KMS-11 (cell line): ENCODE measurements around the gene PIP4K2A.
"Not testable (repeated sequence)": the region's sequence is repeated elsewhere in the genome, so short reads cannot be mapped to it uniquely, and the experiment has no call there.

Source experiments
- H2AFZ ChIP-seq: fragments of 200-600 bp; sonication (generic); 2 replicates; pipeline ENCODE4 v1.6.1; 2016; ENCODE audit warnings: antibody characterized with exemption, mixed run types, low read depth
- H3K27ac ChIP-seq: fragments of 200-600 bp; sonication (generic); 2 replicates; pipeline ENCODE4 v1.6.1; 2016; ENCODE audit warnings: mild to moderate bottlenecking, mixed run types
- H3K27me3 ChIP-seq: fragments of 200-600 bp; sonication (generic); 2 replicates; pipeline ENCODE4 v1.6.1; 2017; ENCODE audit warnings: mild to moderate bottlenecking, low read depth, mixed run types, moderate library complexity; ENCODE audit not compliant: insufficient read depth
- H3K36me3 ChIP-seq: fragments of 200-600 bp; sonication (generic); 2 replicates; pipeline ENCODE4 v1.6.1; 2017; ENCODE audit warnings: mild to moderate bottlenecking, mixed run types; ENCODE audit not compliant: insufficient read depth
- H3K4me1 ChIP-seq: fragments of 200-600 bp; sonication (generic); 2 replicates; pipeline ENCODE4 v1.6.1; 2016; ENCODE audit warnings: mild to moderate bottlenecking, low read depth, mixed run types; ENCODE audit not compliant: poor library complexity, severe bottlenecking
- H3K4me2 ChIP-seq: fragments of 200-600 bp; sonication (generic); 2 replicates; pipeline ENCODE4 v1.7.0; 2016; ENCODE audit warnings: mild to moderate bottlenecking, mixed run types
- H3K4me3 ChIP-seq: fragments of 200-600 bp; sonication (generic); IDR thresholded peaks from 2 replicates; pipeline ENCODE4 v1.6.1; 2017; ENCODE audit warnings: low read depth, low read length, mixed read lengths; ENCODE audit not compliant: insufficient read depth
- H3K79me2 ChIP-seq: fragments of 200-600 bp; sonication (generic); 2 replicates; pipeline ENCODE4 v1.6.1; 2016; ENCODE audit warnings: low read depth, mixed run types; ENCODE audit not compliant: insufficient read depth
- H3K9ac ChIP-seq: fragments of 200-600 bp; sonication (generic); 2 replicates; pipeline ENCODE4 v1.6.1; 2016; ENCODE audit warnings: mild to moderate bottlenecking, mixed run types
- H4K20me1 ChIP-seq: fragments of 200-600 bp; sonication (generic); 2 replicates; pipeline ENCODE4 v1.6.1; 2016; ENCODE audit warnings: mild to moderate bottlenecking, mixed run types; ENCODE audit not compliant: insufficient read depth
- TF ChIP-seq, protein P1 (sequence below): fragments of 200-600 bp; sonication (generic); conservative IDR thresholded peaks from 2 replicates; pipeline ENCODE4 v1.6.1; 2017; ENCODE audit warnings: low read depth, mild to moderate bottlenecking, antibody characterized with exemption, low read length, moderate library complexity, mixed read lengths

PIP4K2A gene

DNA sequence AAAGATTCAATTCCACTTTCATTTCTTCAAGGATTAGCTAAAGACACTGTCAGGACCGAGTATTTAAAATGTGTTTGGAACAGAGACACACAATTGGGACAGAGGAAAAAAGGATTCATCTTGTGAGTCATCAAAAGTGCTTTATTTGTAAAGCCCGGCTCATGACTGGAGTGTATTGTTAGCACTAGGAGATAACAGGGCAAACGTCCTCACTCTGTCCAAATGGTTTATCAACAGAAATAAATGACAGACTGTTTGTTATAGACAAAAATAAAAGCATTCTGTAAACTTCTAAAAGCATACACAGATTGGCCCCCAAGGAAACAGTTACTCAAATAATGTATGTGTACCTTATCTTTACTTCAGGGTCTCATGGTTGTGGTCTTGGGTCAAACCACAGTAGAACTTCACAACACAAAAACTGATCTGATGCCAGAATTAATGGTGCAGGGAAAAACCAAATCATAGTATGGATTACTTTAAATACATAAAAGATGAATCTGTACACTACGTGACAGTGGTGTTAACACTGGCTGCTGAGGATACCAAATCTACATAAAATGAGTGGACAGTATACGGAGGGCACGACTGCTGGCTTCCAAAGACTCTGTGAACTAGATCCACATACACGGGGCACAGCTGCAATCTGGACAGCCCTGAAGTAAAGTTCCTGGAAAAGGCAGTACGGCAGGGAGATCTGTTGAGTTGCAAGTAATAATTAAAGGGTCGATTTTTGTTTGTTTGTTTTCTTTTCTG, 179.4 kb downstream of the PIP4K2A start:
- no peaks in the 10 kb centered on the region for H3K27me3 ChIP-seq
- H3K4me3 ChIP-seq = no peak overlapping the region
- H3K4me1 ChIP-seq = no peaks in the 10 kb centered on the region
- no peaks in the 10 kb centered on the region for H3K79me2 ChIP-seq
- H4K20me1 ChIP-seq = no peaks in the 10 kb centered on the region
- H3K9ac ChIP-seq = no peak overlapping the region
- H3K4me2 ChIP-seq = no peak overlapping the region
- H3K36me3 ChIP-seq = no peaks in the 10 kb centered on the region; the same call in 1 of the 2 replicates
- H2AFZ ChIP-seq = no peak overlapping the region
- TF ChIP-seq, protein P1, sequence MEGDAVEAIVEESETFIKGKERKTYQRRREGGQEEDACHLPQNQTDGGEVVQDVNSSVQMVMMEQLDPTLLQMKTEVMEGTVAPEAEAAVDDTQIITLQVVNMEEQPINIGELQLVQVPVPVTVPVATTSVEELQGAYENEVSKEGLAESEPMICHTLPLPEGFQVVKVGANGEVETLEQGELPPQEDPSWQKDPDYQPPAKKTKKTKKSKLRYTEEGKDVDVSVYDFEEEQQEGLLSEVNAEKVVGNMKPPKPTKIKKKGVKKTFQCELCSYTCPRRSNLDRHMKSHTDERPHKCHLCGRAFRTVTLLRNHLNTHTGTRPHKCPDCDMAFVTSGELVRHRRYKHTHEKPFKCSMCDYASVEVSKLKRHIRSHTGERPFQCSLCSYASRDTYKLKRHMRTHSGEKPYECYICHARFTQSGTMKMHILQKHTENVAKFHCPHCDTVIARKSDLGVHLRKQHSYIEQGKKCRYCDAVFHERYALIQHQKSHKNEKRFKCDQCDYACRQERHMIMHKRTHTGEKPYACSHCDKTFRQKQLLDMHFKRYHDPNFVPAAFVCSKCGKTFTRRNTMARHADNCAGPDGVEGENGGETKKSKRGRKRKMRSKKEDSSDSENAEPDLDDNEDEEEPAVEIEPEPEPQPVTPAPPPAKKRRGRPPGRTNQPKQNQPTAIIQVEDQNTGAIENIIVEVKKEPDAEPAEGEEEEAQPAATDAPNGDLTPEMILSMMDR = no peak
- no peak overlapping the region for H3K27ac ChIP-seq

DNA sequence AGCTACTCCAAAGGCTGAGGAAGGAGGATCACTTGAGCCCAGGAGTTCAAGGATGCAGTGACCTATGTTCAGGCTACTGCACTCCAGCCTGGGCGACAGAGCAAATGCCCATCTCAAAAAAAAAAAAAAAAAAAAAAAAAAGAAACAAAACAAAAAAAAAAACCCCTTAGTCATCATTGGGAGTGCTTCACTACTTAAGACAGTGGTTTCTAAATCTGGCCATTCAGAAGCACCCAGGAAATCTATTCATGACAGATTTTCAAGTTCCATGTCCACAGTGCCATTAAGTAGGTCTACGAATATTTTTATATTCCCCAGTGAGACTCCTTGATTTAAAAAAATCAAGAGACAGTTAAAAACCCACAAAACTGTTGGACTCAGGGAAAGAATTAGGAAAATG, 182.9 kb downstream of the PIP4K2A start:
- Histone ChIP-seq H3K4me1 (no peaks in the 10 kb centered on the region), H3K4me3 (no peak overlapping the region), H4K20me1 (no peaks in the 10 kb centered on the region), H3K36me3 (no peaks in the 10 kb centered on the region), H3K27me3 (no peaks in the 10 kb centered on the region), H3K27ac (no peak overlapping the region), H3K9ac (no peak overlapping the region), H2AFZ (no peak overlapping the region), H3K79me2 (no peaks in the 10 kb centered on the region), H3K4me2 (no peak overlapping the region)
- TF ChIP-seq, protein P1 = no peak

DNA sequence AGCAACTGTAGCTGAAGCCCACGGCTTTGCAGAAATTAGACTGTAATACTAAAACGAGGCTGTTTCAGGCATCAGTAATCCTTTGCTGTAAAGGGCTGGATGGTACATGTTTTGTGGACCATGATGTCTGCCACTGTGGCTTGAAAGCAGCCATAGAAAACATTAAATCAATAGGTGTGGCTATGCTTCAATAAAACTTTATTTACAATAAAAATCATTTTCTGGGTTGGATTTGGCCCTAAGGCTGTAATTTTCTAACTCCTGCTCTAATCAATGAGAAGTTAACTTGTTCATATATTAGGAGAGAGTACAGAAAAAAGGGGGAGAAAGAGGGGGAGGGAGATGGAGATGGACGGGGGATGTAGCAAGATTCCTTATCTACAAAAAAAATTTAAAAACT, 183.4 kb downstream of the PIP4K2A start:
- H3K36me3 ChIP-seq = no peaks in the 10 kb centered on the region
- no peaks in the 10 kb centered on the region for H4K20me1 ChIP-seq
- H3K4me3 ChIP-seq = no peak overlapping the region
- H3K9ac ChIP-seq = no peak overlapping the region
- H2AFZ ChIP-seq = no peak overlapping the region
- no peaks in the 10 kb centered on the region for H3K4me1 ChIP-seq
- H3K27ac ChIP-seq = no peak overlapping the region
- H3K4me2 ChIP-seq = no peak overlapping the region
- no peaks in the 10 kb centered on the region for H3K79me2 ChIP-seq
- TF ChIP-seq, protein P1 = no peak
- H3K27me3 ChIP-seq = no peaks in the 10 kb centered on the region

DNA sequence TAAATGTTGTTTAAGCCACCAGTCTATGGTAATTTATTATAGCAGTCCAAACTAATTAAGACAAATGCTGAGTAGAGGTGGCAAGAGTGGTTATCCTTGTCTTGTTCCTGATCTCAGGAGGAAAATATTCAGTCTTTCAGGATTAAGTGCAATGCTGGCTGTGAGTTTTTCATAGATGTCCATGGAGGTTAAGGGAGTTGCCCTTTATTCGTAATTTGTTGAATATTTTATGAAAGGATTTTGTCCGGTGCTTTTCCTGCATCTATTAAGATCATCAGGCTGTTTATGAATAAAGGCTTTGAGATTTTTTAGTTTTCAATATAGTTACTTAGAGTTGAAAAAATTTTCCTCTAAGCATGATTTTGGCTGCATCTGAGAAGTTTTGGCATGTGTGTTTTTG, 186.9 kb downstream of the PIP4K2A start:
- Histone ChIP-seq H3K79me2 (no peaks in the 10 kb centered on the region), H2AFZ (no peak overlapping the region), H3K4me1 (no peaks in the 10 kb centered on the region), H3K4me2 (no peak overlapping the region), H3K9ac (no peak overlapping the region), H3K27ac (no peak overlapping the region), H3K4me3 (no peak overlapping the region), H3K36me3 (no peaks in the 10 kb centered on the region), H3K27me3 (no peaks in the 10 kb centered on the region), H4K20me1 (no peaks in the 10 kb centered on the region)
- TF ChIP-seq, protein P1 = no peak

DNA sequence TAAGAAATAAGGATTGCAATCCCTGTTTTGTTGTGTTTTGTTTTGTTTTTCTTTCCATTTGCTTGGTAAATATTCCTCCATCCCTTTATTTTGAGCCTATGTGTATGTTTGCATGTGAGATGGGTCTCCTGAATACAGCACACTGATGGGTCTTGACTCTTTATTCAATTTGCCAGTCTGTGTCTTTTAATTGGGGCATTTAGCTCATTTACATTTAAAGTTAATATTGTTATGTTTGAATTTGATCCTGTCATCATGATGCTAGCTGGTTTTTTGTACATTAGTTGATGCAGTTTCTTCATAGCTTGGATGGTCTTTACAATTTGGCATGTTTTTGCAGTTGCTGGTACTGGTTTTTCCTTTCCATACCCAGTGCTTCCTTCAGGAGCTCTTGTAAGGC, 190.0 kb downstream of the PIP4K2A start:
- not testable (repeated sequence) for H3K4me1 ChIP-seq, H3K79me2 ChIP-seq, H3K36me3 ChIP-seq, H3K27ac ChIP-seq, H4K20me1 ChIP-seq, H3K9ac ChIP-seq, H3K4me2 ChIP-seq, H3K4me3 ChIP-seq, H3K27me3 ChIP-seq, H2AFZ ChIP-seq

DNA sequence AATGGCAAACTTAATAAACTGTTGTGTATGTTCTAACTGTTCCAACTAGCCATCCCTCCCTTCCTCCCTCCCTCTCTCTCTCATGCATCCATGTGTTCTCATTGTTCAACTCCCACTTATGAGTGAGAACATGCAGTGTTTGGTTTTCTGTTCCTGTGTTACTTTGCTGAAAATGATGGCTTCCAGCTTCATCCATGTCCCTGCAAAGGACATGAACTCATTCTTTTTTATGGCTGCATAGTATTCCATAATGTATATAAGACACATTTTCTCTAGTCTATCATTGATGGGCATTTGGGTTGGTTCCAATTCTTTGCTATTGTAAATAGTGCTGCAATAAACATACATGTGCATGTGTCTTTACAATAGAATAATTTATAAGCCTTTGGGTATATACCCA, 193.7 kb downstream of the PIP4K2A start:
- H3K4me1 ChIP-seq, H3K4me2 ChIP-seq, H2AFZ ChIP-seq, H3K9ac ChIP-seq, H3K27me3 ChIP-seq, H4K20me1 ChIP-seq, H3K4me3 ChIP-seq, H3K36me3 ChIP-seq, H3K79me2 ChIP-seq, H3K27ac ChIP-seq: not testable (repeated sequence)
